ENCODE data around the gene PMFBP1. TPM values are rescaled to one million over a fixed set of nuclear protein-coding genes. Genes with fewer than 3 reads are reported as not detected.

The PMFBP1 gene
- total RNA-seq, 1 donor from 2014 or later: not detected

GRCh38 chr16:72139908-72140307 is 32.0 kb downstream of the PMFBP1 start:
- TF ChIP-seq, protein P1, sequence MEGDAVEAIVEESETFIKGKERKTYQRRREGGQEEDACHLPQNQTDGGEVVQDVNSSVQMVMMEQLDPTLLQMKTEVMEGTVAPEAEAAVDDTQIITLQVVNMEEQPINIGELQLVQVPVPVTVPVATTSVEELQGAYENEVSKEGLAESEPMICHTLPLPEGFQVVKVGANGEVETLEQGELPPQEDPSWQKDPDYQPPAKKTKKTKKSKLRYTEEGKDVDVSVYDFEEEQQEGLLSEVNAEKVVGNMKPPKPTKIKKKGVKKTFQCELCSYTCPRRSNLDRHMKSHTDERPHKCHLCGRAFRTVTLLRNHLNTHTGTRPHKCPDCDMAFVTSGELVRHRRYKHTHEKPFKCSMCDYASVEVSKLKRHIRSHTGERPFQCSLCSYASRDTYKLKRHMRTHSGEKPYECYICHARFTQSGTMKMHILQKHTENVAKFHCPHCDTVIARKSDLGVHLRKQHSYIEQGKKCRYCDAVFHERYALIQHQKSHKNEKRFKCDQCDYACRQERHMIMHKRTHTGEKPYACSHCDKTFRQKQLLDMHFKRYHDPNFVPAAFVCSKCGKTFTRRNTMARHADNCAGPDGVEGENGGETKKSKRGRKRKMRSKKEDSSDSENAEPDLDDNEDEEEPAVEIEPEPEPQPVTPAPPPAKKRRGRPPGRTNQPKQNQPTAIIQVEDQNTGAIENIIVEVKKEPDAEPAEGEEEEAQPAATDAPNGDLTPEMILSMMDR (IDR thresholded peaks at IDR 0.05): no peak
- no peaks in the 10 kb centered on the region for H3K36me3 ChIP-seq
- H3K27me3 ChIP-seq: no peaks in the 10 kb centered on the region
- no peak for DNase-seq (ENCODE audit: low spot score in 2 of 2)
- no peak overlapping the region for H3K4me3 ChIP-seq
- no peaks in the 10 kb centered on the region for H3K4me1 ChIP-seq
- H3K9me3 ChIP-seq: no peaks in the 10 kb centered on the region
- H3K27ac ChIP-seq: no peak overlapping the region
- intact Hi-C loops (cut with DNase I): no loop called here

- DNase-seq (ENCODE audit: low spot score in 2 of 2): no peak
- Histone ChIP-seq H3K36me3 (no peaks in the 10 kb centered on the region), H3K4me1 (no peaks in the 10 kb centered on the region), H3K4me3 (no peak overlapping the region), H3K9me3 (no peaks in the 10 kb centered on the region), H3K27ac (no peak overlapping the region), H3K27me3 (no peaks in the 10 kb centered on the region)
- intact Hi-C loops (cut with DNase I): no loop called here
- TF ChIP-seq, protein P1 (IDR thresholded peaks at IDR 0.05): no peak
Measured at GRCh38 chr16:72138064-72138572, 33.8 kb downstream of the PMFBP1 start.

- Histone ChIP-seq H3K27ac (no peak overlapping the region), H3K27me3 (no peaks in the 10 kb centered on the region), H3K9me3 (no peaks in the 10 kb centered on the region), H3K36me3 (no peaks in the 10 kb centered on the region), H3K4me1 (no peaks in the 10 kb centered on the region), H3K4me3 (no peak overlapping the region)
- TF ChIP-seq, protein P1 (IDR thresholded peaks at IDR 0.05): no peak
- no peak for DNase-seq (ENCODE audit: low spot score in 2 of 2)
- intact Hi-C loops (cut with DNase I): no loop called here
Measured at GRCh38 chr16:72137380-72138063, 34.4 kb downstream of the PMFBP1 start.

DNA sequence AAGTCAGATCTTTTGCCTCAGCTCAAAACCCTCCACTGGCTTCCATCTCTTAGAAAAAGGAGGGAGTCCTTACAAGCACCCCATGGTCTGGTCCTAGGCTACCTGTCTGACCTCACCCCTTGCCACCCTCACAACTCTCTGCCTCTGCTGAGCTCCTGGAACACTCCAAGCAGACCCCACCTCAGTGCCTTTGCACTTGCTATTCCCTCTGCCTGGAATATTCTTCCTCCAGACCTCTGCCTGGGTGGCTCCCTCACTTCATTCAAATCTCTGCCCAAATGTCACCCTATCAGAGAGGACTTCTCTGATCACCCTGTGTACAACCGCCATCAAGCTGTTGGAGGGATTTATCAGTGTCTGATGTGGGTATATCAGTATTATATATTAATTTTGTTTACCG is 37.4 kb downstream of the PMFBP1 start:
- Histone ChIP-seq H3K4me3 (no peak overlapping the region), H3K27me3 (no peaks in the 10 kb centered on the region), H3K4me1 (no peaks in the 10 kb centered on the region), H3K36me3 (no peaks in the 10 kb centered on the region), H3K27ac (no peak overlapping the region), H3K9me3 (no peaks in the 10 kb centered on the region)
- no peak for DNase-seq (ENCODE audit: low spot score in 2 of 2)
- intact Hi-C loops (cut with DNase I): no loop called here
- TF ChIP-seq, protein P1 (IDR thresholded peaks at IDR 0.05): no peak

- intact Hi-C loops (cut with DNase I): no loop called here
- TF ChIP-seq, protein P1 (IDR thresholded peaks at IDR 0.05): no peak
- Histone ChIP-seq H3K36me3 (no peaks in the 10 kb centered on the region), H3K4me3 (no peak overlapping the region), H3K27ac (no peak overlapping the region), H3K4me1 (no peaks in the 10 kb centered on the region), H3K9me3 (no peaks in the 10 kb centered on the region), H3K27me3 (no peaks in the 10 kb centered on the region)
- DNase-seq (ENCODE audit: low spot score in 2 of 2): no peak
Measured at GRCh38 chr16:72132726-72133125, 39.2 kb downstream of the PMFBP1 start.

Data from ascending aorta (tissue), 2 donors.